GM12865 (cell line): ENCODE measurements around the gene TCF12.

ENCODE experiments used
- DNase-seq: peaks from one replicate; pipeline ENCODE4 v3.0.0; 2010; ENCODE audit warnings: low read depth
- H3K4me3 ChIP-seq: 2 replicates; pipeline ENCODE4 v1.5.1; 2011; ENCODE audit warnings: mild to moderate bottlenecking, low read depth, low read length, control low read depth
- CTCF ChIP-seq: IDR thresholded peaks from 2 replicates; pipeline ENCODE4 v1.5.1; 2011; ENCODE audit warnings: low read length, control low read depth, low read depth, inconsistent platforms; ENCODE audit not compliant: insufficient read depth; ENCODE audit errors: missing control alignments

TCF12 gene

GRCh38 chr15:57122080-57122840 is 203.8 kb downstream of the TCF12 start:
- no peak for TF ChIP-seq CTCF
- no peak for DNase-seq
- no peak overlapping the region for H3K4me3 ChIP-seq

GRCh38 chr15:57124036-57124435 is 205.6 kb downstream of the TCF12 start:
- TF ChIP-seq CTCF: no peak
- H3K4me3 ChIP-seq: no peak overlapping the region
- no peak for DNase-seq

- H3K4me3 ChIP-seq: no peak overlapping the region
- no peak for DNase-seq
- no peak for TF ChIP-seq CTCF
Measured at GRCh38 chr15:57129064-57129463, 210.6 kb downstream of the TCF12 start.

- DNase-seq: no peak
- no peak for TF ChIP-seq CTCF
- H3K4me3 ChIP-seq: no peak overlapping the region
Measured at GRCh38 chr15:57130956-57131355, 212.5 kb downstream of the TCF12 start.

GRCh38 chr15:57133127-57133968 is 214.9 kb downstream of the TCF12 start:
- H3K4me3 ChIP-seq: no peak overlapping the region
- no peak for TF ChIP-seq CTCF
- no peak for DNase-seq

- no peak overlapping the region for H3K4me3 ChIP-seq
- no peak for DNase-seq
- TF ChIP-seq CTCF: no peak
Measured at GRCh38 chr15:57134071-57134605, 215.7 kb downstream of the TCF12 start.
